Adrenal gland (tissue), 5 donors: ENCODE measurements around the gene NCF4.

Source experiments
- CTCF ChIP-seq, 6 experiments: fragments of 450-650 bp in 4 of 6; fragments of 200-600 bp in 2 of 6; sonication (generic) in 1 of 6; IDR thresholded peaks; 1 replicate in 5 of 6; 2 replicates in 1 of 6; pipeline versions ENCODE4 v1.5.1 to v1.8.0; 2016 to 2021; ENCODE audit warnings: antibody characterized with exemption in 6 of 6, mild to moderate bottlenecking in 2 of 6, moderate library complexity in 1 of 6
- POLR2A ChIP-seq, 2 donors: fragments of 450-650 bp; IDR thresholded peaks; one replicate each; pipeline ENCODE4 v1.6.1; 2017; ENCODE audit warnings: antibody characterized with exemption in 2 of 2, mild to moderate bottlenecking in 2 of 2, moderate library complexity in 1 of 2
- donor health status: DM: no; HTN: no; CAD: no.

GRCh38 chr22:36897611-36898010, 36.8 kb downstream of the NCF4 start:
- TF ChIP-seq CTCF (IDR thresholded peaks at IDR 0.05) (no peak), POLR2A (IDR thresholded peaks at IDR 0.05) (no peak)
